ENCODE measurements around the gene CIAO1.
"Not testable (repeated sequence)": the region's sequence is repeated elsewhere in the genome, so short reads cannot be mapped to it uniquely, and the experiment has no call there.

Gene CIAO1

GRCh38 chr2:96265840-96266679, at the start of gene CIAO1, which contains the start of gene TMEM127:
CIAO1 (plus strand) TSS chr2:96266225; CDS start chr2:96266351, 126 bp downstream.
TMEM127 (minus strand) TSS chr2:96265997; CDS start chr2:96265381, 616 bp downstream.
- CTCF ChIA-PET, result interaction anchor here (0.7 to 4.4 kb wide), 6 partner anchors 28 to 244 kb away, joined by 3 to 51 read pairs (median 4); partner anchors contain the start of gene ASTL
- peak within 1 kb of the TSS; percentile 93 for H3K4me3 ChIP-seq (ENCODE audit: low read depth, low read length)
- TF ChIP-seq, protein P1, sequence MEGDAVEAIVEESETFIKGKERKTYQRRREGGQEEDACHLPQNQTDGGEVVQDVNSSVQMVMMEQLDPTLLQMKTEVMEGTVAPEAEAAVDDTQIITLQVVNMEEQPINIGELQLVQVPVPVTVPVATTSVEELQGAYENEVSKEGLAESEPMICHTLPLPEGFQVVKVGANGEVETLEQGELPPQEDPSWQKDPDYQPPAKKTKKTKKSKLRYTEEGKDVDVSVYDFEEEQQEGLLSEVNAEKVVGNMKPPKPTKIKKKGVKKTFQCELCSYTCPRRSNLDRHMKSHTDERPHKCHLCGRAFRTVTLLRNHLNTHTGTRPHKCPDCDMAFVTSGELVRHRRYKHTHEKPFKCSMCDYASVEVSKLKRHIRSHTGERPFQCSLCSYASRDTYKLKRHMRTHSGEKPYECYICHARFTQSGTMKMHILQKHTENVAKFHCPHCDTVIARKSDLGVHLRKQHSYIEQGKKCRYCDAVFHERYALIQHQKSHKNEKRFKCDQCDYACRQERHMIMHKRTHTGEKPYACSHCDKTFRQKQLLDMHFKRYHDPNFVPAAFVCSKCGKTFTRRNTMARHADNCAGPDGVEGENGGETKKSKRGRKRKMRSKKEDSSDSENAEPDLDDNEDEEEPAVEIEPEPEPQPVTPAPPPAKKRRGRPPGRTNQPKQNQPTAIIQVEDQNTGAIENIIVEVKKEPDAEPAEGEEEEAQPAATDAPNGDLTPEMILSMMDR (IDR thresholded peaks at IDR 0.05; ENCODE audit: insufficient read depth, low read length, missing control alignments), result peak; percentile 48
- peak; percentile 68 for DNase-seq (ENCODE audit: low read depth, low spot score)
- POLR2A ChIA-PET, result interaction anchor here (0.7 to 1.0 kb wide), 2 partner anchors 39 to 291 kb away, joined by 3 read pairs; partner anchors contain the start of gene SNRNP200

DNA sequence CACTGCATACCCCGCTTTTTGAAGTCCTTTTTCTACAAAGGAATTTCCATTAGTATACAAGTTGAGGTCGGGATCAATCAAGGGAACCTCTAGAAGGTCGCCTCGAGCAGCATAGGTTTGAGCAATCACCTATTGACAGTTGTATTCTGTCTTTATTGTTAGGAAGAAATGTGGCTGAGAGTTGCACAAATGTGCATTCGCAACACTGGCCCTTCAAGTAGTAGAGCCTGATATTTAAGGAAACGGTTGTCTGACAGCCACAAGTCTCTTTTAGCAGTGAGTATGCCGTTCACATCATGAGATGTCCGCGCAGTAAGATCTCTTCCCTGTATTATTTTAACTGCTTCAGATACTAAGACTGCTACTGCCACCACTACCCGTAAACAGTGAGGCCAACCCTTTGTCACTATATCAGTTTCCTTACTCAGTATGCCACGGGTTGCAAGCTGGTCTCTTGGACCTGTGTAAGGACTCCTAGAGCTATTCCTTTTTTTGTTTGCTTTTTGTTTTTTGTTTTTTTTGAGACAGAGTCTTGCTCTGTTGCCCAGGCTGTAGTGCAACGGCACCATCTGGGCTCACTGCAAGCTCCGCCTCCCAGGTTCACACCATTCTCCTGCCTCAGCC, 47.4 kb upstream of the CIAO1 start:
- CTCF ChIA-PET, result no interaction called here
- H3K4me3 ChIP-seq (ENCODE audit: low read depth, low read length), result no peak overlapping the region
- DNase-seq (ENCODE audit: low read depth, low spot score), result no peak
- POLR2A ChIA-PET, result no interaction called here
- TF ChIP-seq, protein P1 (IDR thresholded peaks at IDR 0.05; ENCODE audit: insufficient read depth, low read length, missing control alignments), result no peak

DNA sequence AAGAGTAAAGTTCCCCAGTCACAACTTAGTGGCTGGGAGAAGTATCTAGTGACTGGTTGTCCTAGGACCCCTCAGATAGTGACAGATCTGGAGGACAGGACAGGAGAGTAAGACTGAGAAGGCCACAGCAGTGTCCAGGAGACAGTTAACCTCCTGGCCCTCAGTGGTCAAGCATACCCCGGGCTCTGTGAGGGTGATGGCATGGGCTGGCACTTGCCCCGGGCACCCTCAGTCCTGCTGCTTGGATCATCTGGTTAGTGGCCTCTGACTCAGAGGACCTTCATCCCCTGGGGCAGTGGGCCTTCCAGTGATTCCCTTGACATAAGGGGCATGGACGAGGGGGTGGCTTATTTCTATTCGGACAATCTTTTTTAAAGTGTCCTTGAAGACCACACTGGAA, 46.1 kb upstream of the CIAO1 start:
- POLR2A ChIA-PET; CTCF ChIA-PET; H3K4me3 ChIP-seq (ENCODE audit: low read depth, low read length); DNase-seq (ENCODE audit: low read depth, low spot score): not testable (repeated sequence)

DNA sequence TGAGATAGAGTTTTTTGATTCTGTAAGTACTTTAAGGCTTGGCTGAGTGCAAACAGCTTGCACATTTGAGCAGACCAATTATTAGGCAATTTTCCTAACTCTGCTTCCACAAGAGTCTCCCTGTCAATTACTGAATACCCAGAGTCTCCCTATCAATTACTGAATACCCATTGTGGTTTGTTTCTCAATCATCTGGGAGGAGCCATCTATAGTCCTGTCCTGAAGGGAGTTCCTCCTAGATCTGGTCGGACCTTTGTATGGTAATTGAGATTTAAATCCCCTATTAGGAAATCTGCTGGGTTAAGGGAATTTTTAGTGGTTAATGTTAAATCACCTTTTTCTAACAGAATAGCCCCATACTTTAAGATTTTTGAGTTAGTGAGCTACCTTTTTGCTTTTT, 44.9 kb upstream of the CIAO1 start:
- H3K4me3 ChIP-seq (ENCODE audit: low read depth, low read length); POLR2A ChIA-PET; DNase-seq (ENCODE audit: low read depth, low spot score); CTCF ChIA-PET: not testable (repeated sequence)

DNA sequence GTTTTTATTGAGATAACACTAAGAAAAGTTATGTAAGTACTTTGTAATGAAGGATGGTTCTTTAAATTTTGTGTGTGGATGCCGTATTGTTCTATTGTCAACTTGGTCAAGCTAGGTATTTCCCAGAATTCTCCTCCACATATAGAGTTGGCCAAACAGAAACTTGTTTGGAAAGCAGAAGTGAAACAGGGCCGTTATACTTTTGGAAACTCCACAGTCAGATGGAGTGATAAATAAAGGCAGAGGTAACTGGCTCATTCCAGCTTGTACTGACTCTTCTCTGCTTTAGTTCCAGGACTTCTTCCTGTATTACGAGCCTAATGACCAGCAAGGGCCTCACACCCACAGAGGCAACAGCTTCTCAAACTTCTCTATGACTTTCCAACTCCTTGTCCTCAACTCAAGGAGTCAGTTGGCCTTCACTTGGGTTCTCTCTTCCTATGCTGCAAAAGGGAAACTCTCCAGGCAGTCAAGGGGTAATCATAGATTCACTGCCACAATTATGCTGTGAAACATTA, 41.0 kb upstream of the CIAO1 start:
- TF ChIP-seq, protein P1 (IDR thresholded peaks at IDR 0.05; ENCODE audit: insufficient read depth, low read length, missing control alignments), result no peak
- no peak for DNase-seq (ENCODE audit: low read depth, low spot score)
- ChIA-PET POLR2A (no interaction called here), CTCF (interaction anchor here (0.5 to 0.9 kb wide), 2 partner anchors 16 to 49 kb away, joined by 4 read pairs; partner anchors contain the start of gene STARD7)
- H3K4me3 ChIP-seq (ENCODE audit: low read depth, low read length), result no peak overlapping the region

DNA sequence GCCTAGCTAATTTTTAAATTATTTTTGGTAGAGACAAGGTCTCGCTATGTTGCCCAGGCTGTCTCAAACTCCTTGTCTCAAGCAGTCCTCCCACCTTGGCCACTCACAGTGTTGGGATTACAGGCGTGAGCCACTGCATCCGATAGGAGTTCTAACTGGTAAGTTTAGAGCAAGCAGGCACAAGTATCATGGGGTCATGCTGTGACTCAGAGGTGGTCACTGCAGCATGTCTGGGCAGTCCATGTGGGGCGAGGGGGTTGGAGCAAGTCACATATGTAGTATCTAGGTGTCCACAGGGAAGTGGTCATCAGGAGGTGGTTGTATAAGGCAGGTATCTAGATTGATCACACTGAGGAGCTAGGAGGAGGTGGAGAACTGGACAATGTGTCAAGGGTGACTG, 34.7 kb upstream of the CIAO1 start:
- H3K4me3 ChIP-seq (ENCODE audit: low read depth, low read length), result no peak overlapping the region
- ChIA-PET POLR2A (no interaction called here), CTCF (interaction anchor here (0.8 kb wide), 1 partner anchor 93 kb away, joined by 3 read pairs; the partner anchor contains the start of gene ASTL)
- TF ChIP-seq, protein P1 (IDR thresholded peaks at IDR 0.05; ENCODE audit: insufficient read depth, low read length, missing control alignments), result no peak
- no peak for DNase-seq (ENCODE audit: low read depth, low spot score)

DNA sequence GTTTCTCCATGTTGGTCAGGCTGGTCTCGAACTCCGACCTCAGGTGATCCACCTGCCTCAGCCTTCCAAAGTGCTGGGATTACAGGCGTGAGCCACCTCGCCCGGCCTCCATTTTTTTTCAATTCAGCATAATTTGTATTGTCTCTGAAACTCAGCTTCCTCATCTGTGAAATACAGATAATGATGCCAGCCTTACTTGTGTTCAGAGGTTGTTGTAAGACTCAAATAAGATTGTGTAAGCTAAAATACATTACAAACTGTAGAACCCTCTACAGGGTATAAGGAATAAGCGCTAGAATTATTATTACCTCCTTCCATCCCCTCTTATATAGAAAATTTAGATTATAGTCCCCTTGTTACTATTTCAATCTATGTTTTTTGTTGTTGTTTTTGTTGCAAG, 32.6 kb upstream of the CIAO1 start:
- ChIA-PET CTCF (interaction anchor here (1.6 kb wide), 1 partner anchor 59 kb away, joined by 4 read pairs; no protein-coding TSS in a partner anchor), POLR2A (interaction anchor here (0.6 to 1.0 kb wide), 3 partner anchors 18 to 31 kb away, joined by 3 to 5 read pairs (median 4); partner anchors contain the start of gene STARD7)
- TF ChIP-seq, protein P1 (IDR thresholded peaks at IDR 0.05; ENCODE audit: insufficient read depth, low read length, missing control alignments), result no peak
- DNase-seq (ENCODE audit: low read depth, low spot score), result no peak
- H3K4me3 ChIP-seq (ENCODE audit: low read depth, low read length), result no peak overlapping the region
